Measurements from ENCODE around the gene CHRND. TPM values are rescaled to one million over a fixed set of nuclear protein-coding genes. Genes with fewer than 3 reads are reported as not detected.

Gene CHRND
- total and polyA plus RNA-seq, 3 donors from 2014 or later: 0.16 to 0.63 (median 0.56) TPM

- DNase-seq: no peak
- Histone ChIP-seq H3K4me3 (no peak overlapping the region), H3K27ac (no peak overlapping the region), H3K36me3 (ENCODE audit: low read depth, missing control alignments) (no peaks in the 10 kb centered on the region), H3K9me3 (no peaks in the 10 kb centered on the region), H3K4me1 (no peaks in the 10 kb centered on the region), H3K27me3 (no peaks in the 10 kb centered on the region)
- no peak for TF ChIP-seq POLR2A (IDR thresholded peaks at IDR 0.05)
- TF ChIP-seq, protein P1, sequence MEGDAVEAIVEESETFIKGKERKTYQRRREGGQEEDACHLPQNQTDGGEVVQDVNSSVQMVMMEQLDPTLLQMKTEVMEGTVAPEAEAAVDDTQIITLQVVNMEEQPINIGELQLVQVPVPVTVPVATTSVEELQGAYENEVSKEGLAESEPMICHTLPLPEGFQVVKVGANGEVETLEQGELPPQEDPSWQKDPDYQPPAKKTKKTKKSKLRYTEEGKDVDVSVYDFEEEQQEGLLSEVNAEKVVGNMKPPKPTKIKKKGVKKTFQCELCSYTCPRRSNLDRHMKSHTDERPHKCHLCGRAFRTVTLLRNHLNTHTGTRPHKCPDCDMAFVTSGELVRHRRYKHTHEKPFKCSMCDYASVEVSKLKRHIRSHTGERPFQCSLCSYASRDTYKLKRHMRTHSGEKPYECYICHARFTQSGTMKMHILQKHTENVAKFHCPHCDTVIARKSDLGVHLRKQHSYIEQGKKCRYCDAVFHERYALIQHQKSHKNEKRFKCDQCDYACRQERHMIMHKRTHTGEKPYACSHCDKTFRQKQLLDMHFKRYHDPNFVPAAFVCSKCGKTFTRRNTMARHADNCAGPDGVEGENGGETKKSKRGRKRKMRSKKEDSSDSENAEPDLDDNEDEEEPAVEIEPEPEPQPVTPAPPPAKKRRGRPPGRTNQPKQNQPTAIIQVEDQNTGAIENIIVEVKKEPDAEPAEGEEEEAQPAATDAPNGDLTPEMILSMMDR (IDR thresholded peaks at IDR 0.05): no peak
- intact Hi-C loops (cut with DNase I; ENCODE audit: low total_unique reads): no loop called here
- WGBS, 2 donors: 84 to 90% methylated on average over 6 of the region's 6 CpGs
Measured at GRCh38 chr2:232584238-232584637, 58.3 kb downstream of the CHRND start.

Other genes with a start within 250 kb of the CHRND start
- gene ALPP, start 147.4 kb upstream of the CHRND start, total RNA-seq: under 1 TPM; 0.25 to 0.87 TPM
- gene ALPP, start 147.4 kb upstream of the CHRND start, polyA plus RNA-seq (ENCODE audit: insufficient read depth, low read depth, low replicate concordance): not detected
- gene ALPG, start 119.3 kb upstream of the CHRND start, total RNA-seq: 1 to 10 TPM in 1 of 2 donors, under 1 TPM in 1; 0.93 to 1.0 TPM
- gene ALPG, start 119.3 kb upstream of the CHRND start, polyA plus RNA-seq (ENCODE audit: insufficient read depth, low read depth, low replicate concordance): 0.44 TPM
- under 1 TPM in 1 of 2 donors, not detected in 1; 0.43 TPM for gene ALPI, start 70.0 kb upstream of the CHRND start, total RNA-seq
- 0.16 TPM for gene ALPI, start 70.0 kb upstream of the CHRND start, polyA plus RNA-seq (ENCODE audit: insufficient read depth, low read depth, low replicate concordance)
- gene ECEL1, start 38.3 kb upstream of the CHRND start, total RNA-seq: 1 to 10 TPM; 2.7 to 8.7 TPM
- gene ECEL1, start 38.3 kb upstream of the CHRND start, polyA plus RNA-seq (ENCODE audit: insufficient read depth, low read depth, low replicate concordance): 4.3 TPM
- 1 to 10 TPM in 1 of 2 donors, under 1 TPM in 1; 0.87 to 1.2 TPM for gene PRSS56, start 5.8 kb upstream of the CHRND start, total RNA-seq
- 0.86 TPM for gene PRSS56, start 5.8 kb upstream of the CHRND start, polyA plus RNA-seq (ENCODE audit: insufficient read depth, low read depth, low replicate concordance)
- not detected for gene CHRNG, start 13.5 kb downstream of the CHRND start, total RNA-seq
- gene CHRNG, start 13.5 kb downstream of the CHRND start, polyA plus RNA-seq (ENCODE audit: insufficient read depth, low read depth, low replicate concordance): 0.26 TPM
- 1 to 10 TPM; 9.2 to 9.4 TPM for gene TIGD1, start 24.4 kb downstream of the CHRND start, total RNA-seq
- gene TIGD1, start 24.4 kb downstream of the CHRND start, polyA plus RNA-seq (ENCODE audit: insufficient read depth, low read depth, low replicate concordance): 6.8 TPM
- gene EIF4E2, start 24.5 kb downstream of the CHRND start, total RNA-seq: 10 to 100 TPM; 56.3 to 67.5 TPM
- gene EIF4E2, start 24.5 kb downstream of the CHRND start, polyA plus RNA-seq (ENCODE audit: insufficient read depth, low read depth, low replicate concordance): 93.5 TPM
- 10 to 100 TPM; 16.5 to 22.9 TPM for gene EFHD1, start 107.4 kb downstream of the CHRND start, total RNA-seq
- gene EFHD1, start 107.4 kb downstream of the CHRND start, polyA plus RNA-seq (ENCODE audit: insufficient read depth, low read depth, low replicate concordance): 51.5 TPM
- gene GIGYF2, start 171.2 kb downstream of the CHRND start, total RNA-seq: 100 to 1,000 TPM; 150 to 173 TPM
- 107 TPM for gene GIGYF2, start 171.2 kb downstream of the CHRND start, polyA plus RNA-seq (ENCODE audit: insufficient read depth, low read depth, low replicate concordance)

All from testis (tissue), 3 donors.